Activated T-helper 1 cell treated with anti-CD3 and anti-CD28 coated beads, Interleukin-2, amount 50 U/mL, for 16 hours (primary cell): ENCODE measurements around the gene TMEM132D.
"Not testable (repeated sequence)": the region's sequence is repeated elsewhere in the genome, so short reads cannot be mapped to it uniquely, and the experiment has no call there.

Experiments
- DNase-seq, 2 donors: peaks; one replicate each; pipeline ENCODE4 v3.0.0-alpha.2; 2020; ENCODE audit warnings: low read depth in 1 of 2, low spot score in 1 of 2

Gene TMEM132D

DNA sequence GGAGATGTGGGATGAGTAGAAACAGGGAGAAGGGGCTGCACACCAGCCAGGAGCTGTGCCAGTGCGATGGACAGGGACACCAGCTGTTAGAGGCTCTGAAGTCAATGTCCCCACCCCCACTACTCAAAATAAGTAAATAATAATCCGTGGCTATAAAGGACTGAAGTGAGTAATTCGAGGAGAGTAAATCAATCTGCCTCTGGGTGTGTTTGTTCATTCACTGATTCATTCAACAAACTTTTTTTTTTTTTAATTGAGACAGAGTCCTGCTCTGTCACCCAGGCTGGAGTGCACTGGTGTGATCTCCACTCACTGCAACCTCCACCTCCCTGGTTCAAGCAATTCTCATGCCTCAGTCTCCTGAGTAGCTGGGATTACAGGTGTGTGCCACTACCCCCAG, 363.6 kb downstream of the TMEM132D start:
- no peak for DNase-seq

DNA sequence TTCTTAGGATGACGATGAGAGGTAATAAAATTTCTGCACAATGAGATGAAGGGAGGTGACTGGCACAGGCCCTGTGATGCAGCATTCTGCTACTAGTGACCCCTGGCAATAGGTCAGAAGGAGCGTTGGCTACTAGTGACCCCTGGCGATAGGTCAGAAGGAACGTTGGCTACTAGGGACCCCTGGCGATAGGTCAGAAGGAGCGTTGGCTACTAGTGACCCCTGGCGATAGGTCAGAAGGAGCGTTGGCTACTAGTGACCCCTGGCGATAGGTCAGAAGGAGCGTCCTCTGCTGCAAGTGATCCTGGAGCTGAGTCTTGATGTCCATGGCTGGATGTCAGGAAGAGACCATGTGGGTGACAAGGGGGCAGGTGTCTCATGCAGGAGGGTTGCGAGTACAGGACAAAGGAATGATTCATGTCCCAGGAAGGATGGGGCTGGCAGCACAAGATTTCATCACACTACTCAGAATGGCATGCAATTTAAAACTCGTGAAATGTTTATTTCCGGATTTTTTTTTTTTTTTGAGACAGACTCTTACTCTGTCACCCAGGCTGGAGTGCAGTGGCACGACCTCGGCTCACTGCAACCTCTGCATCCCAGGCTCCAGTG, 365.0 kb downstream of the TMEM132D start:
- not testable (repeated sequence) for DNase-seq

DNA sequence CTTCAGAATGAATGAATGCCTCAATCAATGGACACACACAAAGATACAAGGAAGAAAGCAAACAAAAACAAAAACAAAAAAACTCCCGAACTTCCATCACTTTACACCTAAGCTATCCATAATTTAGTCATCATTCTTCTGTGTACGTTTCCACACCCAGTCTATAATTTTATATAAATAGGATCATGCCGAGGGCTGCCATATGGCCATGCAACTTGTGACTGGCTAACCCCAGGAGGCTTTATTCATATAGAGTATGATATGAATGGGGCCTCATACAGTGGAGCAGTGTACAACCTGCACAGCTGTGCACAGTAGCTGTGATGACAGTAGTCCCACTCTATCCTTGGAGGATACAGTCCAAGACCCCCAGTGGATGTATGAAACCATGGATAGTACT, 365.7 kb downstream of the TMEM132D start:
- DNase-seq: no peak

DNA sequence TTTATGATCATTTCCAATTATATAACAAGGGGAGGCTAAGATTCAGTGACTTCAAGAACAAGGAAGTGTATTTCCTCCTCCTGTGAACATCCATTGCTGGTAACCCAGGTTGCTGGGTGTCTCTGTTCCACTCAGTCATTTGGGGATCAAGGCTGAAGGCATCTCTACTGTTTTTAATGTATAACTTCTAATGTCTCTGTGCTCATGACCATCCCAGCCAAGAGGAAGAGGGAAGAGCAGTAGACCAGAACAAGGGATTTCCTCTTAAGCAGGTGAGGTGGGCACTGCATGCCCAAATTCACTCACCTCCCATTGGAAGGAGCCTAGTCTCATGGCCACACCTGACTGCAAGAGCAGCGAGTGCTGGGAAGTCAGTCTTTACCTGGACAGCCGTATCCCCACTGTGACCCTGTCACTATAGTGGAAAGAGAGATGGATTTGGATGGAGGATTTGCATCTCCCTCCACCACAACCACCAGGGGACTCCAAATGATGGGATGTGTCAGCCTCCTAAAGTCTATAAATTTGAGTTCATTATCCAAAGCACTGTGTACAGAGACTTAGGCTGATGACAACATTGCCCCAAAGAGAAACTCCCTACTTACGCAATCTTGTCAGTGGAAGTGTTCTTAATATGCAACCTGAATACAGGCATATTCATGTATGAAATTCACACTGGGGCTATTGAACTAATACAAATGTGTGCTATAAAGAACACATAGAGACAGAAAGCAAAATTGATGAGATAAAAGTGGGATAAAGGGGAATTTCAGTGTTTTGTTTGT, 368.7 kb downstream of the TMEM132D start:
- no peak for DNase-seq

DNA sequence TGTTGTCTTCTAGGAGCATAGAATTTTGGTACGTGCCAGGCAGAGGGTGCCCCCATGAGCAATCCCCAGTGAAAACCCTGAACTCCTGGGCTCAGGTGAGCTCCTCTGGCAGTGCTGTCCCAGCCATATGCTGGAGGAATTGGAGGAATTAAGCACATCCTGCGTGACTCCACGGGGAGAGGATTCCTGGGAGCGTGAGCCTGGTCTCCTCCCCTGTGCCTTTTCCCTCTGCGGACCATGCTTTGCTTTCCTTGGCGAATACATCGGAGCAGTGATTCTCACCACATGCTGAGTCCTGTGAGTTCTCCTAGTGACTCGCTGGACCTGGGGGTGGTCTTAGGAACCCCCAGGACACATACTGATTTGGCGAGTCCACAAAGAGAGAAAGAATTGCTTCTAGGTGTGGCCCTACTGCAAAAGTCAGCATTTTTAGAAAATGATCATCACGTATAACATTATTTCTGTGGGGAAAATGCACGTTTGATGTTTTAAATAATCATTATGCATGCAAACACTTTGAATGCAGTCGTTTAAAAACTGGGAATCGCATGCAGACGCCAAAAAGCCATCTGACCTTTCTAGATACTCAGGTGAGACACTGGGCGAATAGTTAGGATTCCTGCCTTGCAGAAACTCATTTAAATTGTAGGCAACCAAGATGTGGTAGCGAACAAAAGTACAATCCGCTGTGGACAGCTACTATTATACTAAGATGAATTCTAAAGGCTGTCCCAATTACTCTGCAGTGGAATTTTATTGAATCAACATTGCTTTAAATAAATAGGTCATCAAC, 370.9 kb downstream of the TMEM132D start:
- no peak for DNase-seq

DNA sequence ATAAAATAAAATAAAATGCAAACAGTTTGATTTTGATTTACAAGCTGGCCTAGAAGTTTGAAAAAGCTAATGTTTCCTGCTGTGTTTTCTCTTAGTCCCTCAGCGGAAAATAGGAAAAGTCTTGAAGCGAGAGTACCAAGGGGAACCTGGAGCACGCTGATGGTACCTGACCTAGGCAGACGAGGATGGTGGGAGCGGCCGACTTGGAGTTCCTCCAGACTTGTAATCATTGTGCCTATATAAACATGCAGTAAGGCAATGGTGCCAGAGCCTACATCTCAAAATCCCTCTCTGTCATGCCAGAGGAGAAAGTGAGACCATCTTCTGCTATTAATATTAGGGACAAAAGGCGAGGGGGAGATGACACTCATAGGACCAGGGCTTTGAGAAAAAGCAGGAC, 371.7 kb downstream of the TMEM132D start:
- DNase-seq: no peak

DNA sequence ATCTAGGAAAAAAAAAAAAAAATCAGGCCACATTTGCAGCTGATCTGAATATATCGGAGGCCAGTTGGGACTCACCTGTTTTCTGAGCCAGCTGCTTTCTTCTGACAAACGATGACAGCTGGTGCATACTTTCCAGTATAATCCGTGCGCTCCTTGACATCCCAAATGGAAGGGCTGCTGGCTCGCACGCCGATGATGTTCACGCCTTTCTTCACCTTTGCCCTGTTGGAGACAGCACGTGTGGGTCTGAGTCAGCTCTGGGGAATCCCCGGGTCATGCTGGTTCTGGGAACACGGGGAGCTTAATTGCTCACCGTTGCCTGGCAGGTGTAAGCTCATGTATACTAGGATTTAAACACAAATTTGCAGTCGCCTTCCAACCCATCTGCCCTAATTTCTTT, 372.8 kb downstream of the TMEM132D start:
- DNase-seq: no peak

DNA sequence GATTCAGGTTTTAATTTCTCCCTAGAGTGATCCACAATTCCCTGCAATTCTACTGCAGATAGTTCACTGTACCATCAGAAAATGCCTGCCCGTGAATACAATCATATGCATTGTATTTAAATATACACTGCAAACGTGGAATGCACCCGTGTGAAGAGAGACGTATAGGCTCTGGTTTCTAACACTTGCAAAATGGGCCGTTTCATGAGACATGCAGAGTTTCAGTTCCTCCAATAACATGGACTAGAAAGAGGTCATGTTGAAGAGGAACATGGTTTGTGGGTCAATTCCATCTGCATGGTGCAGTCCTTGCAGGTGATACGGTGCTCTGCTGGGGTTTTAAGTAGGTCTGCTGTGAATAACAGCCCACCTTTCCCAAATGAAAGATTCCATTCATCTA, 373.3 kb downstream of the TMEM132D start:
- no peak for DNase-seq

DNA sequence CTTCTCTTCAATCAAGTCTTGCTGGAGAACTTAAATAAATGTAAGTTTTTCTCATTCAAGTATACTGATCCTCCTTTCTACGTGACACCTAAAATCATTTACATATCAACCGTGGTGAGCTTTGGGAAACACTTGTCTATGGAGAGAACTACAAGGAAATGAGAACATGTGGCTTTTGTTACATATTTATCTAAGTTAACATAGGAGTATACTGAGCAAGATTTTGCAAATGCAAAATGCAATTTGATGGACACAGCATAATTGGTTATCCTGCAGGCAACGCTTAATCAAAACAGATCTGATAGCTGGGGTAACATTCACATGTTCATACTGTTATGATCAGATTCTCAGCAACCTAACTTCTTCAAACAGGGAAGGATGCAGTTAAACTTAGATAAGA, 376.3 kb downstream of the TMEM132D start:
- DNase-seq: no peak

DNA sequence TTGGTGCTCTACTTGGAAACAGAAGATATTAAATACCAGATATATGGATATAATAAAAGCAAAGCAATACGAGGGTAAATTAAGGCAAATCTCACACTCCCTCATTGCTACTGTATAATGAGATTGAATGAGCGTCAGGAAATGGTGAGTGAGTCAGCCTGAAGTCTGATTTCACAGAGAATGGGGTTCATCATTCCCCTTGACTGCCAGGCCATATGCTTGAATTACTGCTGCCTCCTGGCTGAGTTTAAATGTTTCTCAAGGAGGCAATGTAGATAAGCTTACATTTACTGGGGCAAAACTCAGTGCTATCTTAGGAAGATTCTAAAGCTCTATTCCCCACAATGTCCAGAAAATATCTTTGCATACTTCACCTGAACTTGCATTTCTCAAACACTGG, 380.2 kb downstream of the TMEM132D start:
- DNase-seq: no peak

DNA sequence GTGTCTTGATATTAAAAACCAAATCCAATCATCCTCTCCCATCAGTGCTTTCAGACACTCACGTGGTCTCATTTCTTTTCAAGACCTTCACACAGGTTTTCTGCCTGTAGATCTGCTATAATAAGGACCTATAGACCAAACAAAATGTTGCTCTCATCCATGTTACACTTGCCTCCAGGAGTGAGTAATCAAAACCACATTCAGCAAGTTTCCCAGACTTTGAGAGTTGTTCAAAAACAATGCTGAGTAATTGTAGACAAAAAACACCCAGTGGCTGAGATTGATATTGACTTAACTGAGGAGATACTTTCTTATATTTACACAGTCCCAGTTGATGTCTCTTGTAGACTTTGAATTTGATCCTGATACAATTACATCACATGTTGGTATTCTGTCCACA, 383.1 kb downstream of the TMEM132D start:
- DNase-seq: no peak

DNA sequence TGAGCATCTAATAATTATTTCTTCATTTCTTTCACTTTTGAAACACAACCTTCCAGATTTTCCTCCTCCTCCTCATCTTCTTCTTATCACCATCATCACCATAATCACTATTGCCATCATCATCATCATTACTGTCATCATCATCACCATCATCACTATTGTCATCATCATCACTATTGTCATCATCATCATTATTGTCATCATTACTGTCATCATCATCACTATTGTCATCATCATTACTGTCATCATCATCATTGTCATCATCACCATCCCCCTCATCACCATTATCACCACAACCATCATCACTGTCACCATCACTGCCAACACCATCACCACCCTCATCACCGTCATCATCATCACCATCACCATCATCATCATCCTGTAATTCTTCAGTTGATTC, 400.0 kb downstream of the TMEM132D start:
- DNase-seq: no peak

DNA sequence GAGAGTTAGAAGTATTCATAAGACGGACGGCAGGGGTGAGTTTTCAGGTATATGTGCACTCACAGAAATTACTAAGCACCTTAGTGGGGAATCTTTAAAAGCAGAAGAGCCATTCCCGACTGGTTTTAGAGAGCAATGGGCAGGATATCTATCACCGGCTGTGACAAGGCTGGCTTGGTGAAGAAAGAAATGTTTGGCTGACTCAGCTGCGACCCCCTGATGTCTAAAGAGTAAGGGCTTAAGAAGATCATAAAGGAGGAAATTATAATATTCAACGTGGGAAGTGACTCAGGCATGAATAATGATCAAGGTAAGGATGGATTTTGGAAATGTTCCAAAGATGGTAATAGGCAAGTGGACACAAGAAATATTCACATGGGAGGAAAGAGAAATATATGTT, 407.6 kb downstream of the TMEM132D start:
- DNase-seq: no peak

DNA sequence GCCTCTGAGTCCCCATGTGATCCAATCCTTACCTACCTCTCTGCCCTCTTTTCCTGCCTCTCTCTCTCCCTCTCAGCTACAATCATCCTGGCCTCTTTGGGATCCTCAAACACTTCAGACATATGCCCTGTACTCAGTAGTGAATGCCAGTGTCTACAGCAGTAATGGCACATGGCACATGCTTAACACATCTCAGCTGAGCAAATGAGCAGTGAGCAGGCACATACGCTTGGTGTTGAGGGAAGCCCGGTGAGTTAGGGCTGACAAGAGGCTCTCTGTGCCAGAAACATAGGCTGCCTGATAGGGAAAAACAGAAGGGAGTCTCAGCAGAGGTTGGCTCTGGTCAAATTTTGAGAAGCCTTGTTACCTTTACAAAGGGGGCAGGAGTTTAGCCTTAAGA, 409.1 kb downstream of the TMEM132D start:
- no peak for DNase-seq

DNA sequence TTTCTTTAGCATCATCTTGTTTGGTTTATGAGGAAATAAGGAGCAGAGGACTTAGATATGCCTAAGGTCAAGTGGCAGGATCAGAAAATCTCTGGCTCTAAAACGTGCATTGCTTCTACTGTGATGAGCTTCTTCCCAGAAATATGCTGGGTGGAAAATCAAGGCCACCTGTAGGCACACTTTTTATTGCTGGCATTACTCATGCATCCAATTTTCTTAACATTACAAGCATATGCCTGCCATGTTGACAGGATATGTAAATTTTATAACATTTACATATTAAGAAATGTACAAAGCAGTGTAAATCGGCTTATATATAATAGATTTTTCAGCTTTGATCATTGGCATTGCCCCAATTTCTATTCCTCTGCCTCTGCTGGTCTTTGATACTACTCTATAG, 409.6 kb downstream of the TMEM132D start:
- no peak for DNase-seq

DNA sequence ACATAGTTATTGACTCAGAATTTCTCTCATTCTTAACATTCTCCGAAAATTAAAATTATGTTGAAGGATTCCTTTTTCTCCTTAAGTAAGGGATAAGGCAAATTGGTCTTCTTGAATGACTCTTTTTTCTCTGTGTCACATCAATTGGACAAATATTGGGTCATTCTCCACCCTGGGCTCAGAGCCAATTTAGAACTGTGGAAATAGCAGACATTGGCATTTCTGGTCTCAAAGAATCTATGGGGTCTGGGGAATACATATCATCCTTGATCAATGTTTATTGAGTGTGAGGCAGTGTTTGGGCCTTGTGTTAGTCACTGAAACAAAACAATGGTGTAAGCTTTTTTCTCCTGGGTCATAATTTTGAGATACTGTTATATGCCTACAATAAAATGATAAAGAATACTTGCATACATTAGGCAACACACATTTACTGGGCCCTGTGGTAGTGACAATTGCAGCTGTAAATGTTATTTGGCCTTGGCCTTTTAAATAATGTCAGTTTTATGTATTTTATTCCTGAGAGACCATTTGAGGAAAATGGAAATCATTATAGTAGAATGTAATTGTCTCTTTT, 414.6 kb downstream of the TMEM132D start:
- DNase-seq: no peak

DNA sequence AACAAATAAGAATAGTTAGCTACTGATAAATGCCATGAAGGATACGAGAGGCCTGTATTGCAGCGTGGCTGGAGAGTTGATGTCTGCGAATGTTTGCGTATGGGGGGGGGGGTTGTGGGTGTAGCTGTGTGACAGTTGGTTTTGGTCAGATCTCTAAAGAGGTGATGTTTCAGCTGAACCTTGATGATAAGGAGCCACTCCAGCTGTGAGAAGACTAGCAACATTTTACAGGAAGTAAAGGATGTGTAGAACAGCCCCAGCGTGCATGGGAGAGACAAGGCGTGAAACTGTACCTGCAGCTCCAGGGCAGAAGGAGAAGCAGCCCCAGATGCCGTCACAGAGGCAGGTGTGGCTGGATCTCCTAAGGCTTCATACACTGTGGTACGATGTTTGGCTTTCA, 416.9 kb downstream of the TMEM132D start:
- DNase-seq: no peak

DNA sequence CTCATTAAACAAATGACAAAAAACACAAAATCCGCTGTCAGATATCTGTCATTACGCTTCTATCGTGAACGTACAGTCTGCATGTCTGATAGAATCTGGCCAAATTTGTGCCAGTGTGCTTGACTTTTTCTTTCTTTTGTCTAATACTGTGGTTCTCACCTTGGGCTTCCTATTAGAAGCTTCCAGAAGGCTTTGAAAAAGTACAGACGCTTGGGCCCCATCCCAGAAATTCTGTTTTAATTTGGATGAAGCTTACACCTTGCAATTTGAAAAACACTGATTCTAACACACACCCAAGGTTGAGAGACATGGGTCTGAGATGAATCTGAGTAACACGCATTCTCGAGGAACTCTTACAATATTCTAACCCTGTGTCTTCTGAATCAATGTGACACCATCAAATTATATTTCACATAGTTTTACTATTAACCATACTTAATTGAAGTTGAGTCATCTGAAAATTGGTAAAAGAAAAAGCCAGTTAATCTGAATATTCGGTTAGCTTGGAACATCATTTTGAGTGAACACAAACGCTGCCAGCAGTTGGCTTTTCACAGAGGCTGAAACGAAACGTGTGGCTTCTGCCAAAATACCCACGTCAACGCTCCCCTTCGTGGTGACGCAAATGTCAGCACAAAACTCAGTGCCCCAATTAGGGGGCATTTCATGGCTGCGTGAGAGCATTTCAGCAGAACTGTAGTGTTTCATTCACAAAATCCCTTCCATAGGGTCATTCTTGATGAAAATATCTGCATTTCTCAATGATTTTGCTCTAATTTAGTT, 420.5 kb downstream of the TMEM132D start:
- no peak for DNase-seq

DNA sequence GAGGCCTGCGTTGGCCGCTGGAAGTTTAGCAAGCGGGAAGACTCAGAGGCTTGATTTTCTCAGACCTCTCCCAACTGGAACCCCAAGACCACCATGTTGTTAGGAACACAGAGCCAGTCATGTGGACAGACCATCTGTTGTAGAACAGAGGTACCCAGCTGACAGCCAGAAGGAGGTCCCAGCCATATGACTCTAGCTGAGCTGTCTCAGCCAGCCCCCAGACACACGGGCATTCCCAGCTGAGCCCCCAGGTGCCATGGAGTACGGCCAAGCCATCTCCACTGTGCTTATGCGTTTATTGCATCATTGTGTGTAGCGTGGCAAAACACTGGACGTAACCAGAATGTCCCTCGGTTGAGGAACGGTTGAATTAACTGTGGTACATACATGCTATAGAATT, 421.9 kb downstream of the TMEM132D start:
- no peak for DNase-seq

DNA sequence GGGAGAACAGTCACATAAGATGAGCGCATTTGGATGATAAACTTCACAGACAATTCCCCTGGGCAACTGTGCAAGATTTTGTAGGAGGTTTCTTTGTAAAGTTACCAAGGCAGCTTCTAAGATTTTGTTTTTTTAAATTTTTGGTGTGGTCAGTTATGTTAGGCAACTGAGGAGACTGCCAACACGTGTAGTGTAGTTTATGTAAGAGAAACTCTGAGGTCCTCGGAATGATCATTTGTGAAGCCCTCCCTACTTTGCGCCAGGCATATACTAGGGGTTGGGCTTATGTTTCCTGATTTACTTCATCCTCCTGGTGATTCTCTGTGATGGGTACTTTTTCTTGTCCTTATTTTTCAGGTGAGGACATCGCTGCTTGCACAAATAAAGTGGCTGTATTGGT, 433.6 kb downstream of the TMEM132D start:
- no peak for DNase-seq

DNA sequence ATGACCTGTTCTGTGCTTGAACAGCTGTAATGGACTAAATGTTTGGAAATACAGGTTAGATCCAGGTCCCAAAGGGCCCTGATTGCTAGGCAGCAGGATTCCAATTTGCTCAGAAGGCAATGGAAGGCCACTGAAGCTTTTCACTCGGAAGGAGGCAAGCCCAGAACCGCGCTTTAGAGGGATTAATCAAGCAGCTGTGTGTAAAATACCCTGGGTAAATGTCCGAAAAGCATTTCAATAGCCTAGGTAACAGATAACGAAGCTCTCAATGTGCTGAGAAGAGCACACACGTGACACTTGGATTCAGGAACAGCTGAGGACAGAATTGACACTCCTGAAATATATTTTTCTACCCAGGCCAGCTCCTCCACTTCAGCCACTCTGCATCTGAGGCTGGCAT, 436.1 kb downstream of the TMEM132D start:
- DNase-seq: no peak
